Testis (tissue), 3 donors: ENCODE results near the gene SPATA6L. TPM values are rescaled to one million over a fixed set of nuclear protein-coding genes. Genes with fewer than 3 reads are reported as not detected.
A peak's percentile ranks its signal among the peaks of the same experiment; 100 is the strongest.

Source experiments
- DNase-seq: peaks from one replicate; pipeline ENCODE4 v3.0.0-alpha.2; 2019
- H3K27ac ChIP-seq, 2 donors: fragments of 200-600 bp; sonication (generic); one replicate each; pipeline ENCODE4 v1.5.1; 2019
- H3K27me3 ChIP-seq: fragments of 200-600 bp; sonication (generic); one replicate; pipeline ENCODE4 v1.5.1; 2019
- H3K36me3 ChIP-seq: fragments of 200-600 bp; sonication (generic); one replicate; pipeline ENCODE4 v1.5.1; 2017; ENCODE audit warnings: low read depth; ENCODE audit errors: missing control alignments
- H3K4me1 ChIP-seq: fragments of 200-600 bp; sonication (generic); one replicate; pipeline ENCODE4 v1.5.1; 2019
- H3K4me3 ChIP-seq, 2 donors: fragments of 200-600 bp; sonication (generic); one replicate each; pipeline ENCODE4 v1.5.1; 2017 to 2019
- H3K9me3 ChIP-seq: fragments of 200-600 bp; sonication (generic); one replicate; pipeline ENCODE4 v1.5.1; 2017
- CTCF ChIP-seq, 3 experiments: fragments of 450-650 bp in 2 of 3; fragments of 200-600 bp in 1 of 3; sonication (generic) in 1 of 3; IDR thresholded peaks; one replicate each; pipeline ENCODE4 v1.5.1; 2016 to 2019; ENCODE audit warnings: antibody characterized with exemption in 3 of 3, mild to moderate bottlenecking in 2 of 3, moderate library complexity in 1 of 3
- POLR2A ChIP-seq: fragments of 450-650 bp; IDR thresholded peaks from one replicate; pipeline ENCODE4 v1.6.1; 2017; ENCODE audit warnings: antibody characterized with exemption, mild to moderate bottlenecking, moderate library complexity
- WGBS, 2 donors: methylation state at CpG; one replicate each; pipeline ENCODE4 v1.1.5; 2018; 5-methylcytosine and 5-hydroxymethylcytosine counted together
- intact Hi-C: fragments of 100-400 bp; cut with DNase I; formaldehyde crosslinking; loops from one replicate; pipeline ENCODE4 v1.15.1; 2023; ENCODE audit warnings: low total_unique reads
- polyA plus RNA-seq: library from polyadenylated mRNA; stranded (reverse); fragments of 350-450 nt; fragmentation: Illumina TruSeq; extraction: RNeasy Lipid Tissue Mini Kit (QIAGEN cat#74804); gene quantifications from one replicate; pipeline ENCODE4 v1.2.3, GENCODE V29; 2014; ENCODE audit warnings: low read depth, low replicate concordance; ENCODE audit not compliant: insufficient read depth
- total RNA-seq, 2 donors: library from RNA; depleted of rRNA; stranded (reverse); fragments of >200 nt; gene quantifications; one replicate each; pipeline ENCODE4 v1.2.3, GENCODE V29; 2016

SPATA6L gene
- total and polyA plus RNA-seq, 3 donors from 2014 or later: 12.8 to 42.3 (median 27.5) TPM

DNA sequence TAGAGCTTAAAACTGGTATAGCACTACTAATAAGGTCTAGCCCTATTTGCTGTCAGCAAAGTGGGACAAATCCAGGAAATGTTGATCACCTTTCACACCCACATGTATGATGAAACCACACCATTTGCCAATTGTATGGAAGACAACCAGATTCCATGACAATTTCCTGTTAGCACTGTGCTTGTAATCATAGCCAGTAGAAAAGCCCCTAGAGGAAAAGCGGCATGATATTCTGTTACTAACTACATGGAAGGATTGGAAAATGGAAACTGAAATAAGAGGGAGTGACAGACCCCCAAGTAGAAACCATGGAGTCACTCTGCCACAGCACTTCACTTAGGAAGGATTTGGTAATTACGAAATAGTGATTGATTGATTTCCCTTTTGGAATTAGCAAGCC lies 923 bp downstream of the SPATA6L start:
- H3K27me3 ChIP-seq: no peaks in the 10 kb centered on the region
- WGBS, 2 donors: 64 to 74% methylated on average over 2 of the region's 2 CpGs
- no peak overlapping the region for H3K27ac ChIP-seq
- intact Hi-C loops: no loop called here
- H3K4me3 ChIP-seq: peak overlapping the region in 1 of 2 donors; percentile 50
- no peaks in the 10 kb centered on the region for H3K4me1 ChIP-seq
- no peaks in the 10 kb centered on the region for H3K9me3 ChIP-seq
- no peaks in the 10 kb centered on the region for H3K36me3 ChIP-seq
- no peak for TF ChIP-seq CTCF (IDR thresholded peaks at IDR 0.05)
- no peak for TF ChIP-seq POLR2A
- no peak for DNase-seq

- intact Hi-C loops: loop anchor here (5.0 kb wide), 1 partner anchor 78 kb away; the partner anchor contains the start of gene AK3
- DNase-seq: no peak
- H3K9me3 ChIP-seq: no peaks in the 10 kb centered on the region
- H3K27me3 ChIP-seq: no peaks in the 10 kb centered on the region
- no peak for TF ChIP-seq POLR2A
- no peak for TF ChIP-seq CTCF (IDR thresholded peaks at IDR 0.05)
- no peaks in the 10 kb centered on the region for H3K4me1 ChIP-seq
- WGBS, 2 donors: 81 to 95% methylated on average over 3 of the region's 3 CpGs
- no peak overlapping the region for H3K27ac ChIP-seq
- no peak overlapping the region for H3K4me3 ChIP-seq
- no peaks in the 10 kb centered on the region for H3K36me3 ChIP-seq
Observed at GRCh38 chr9:4663956-4664355, 2.3 kb downstream of the SPATA6L start.

- TF ChIP-seq CTCF (IDR thresholded peaks at IDR 0.05) (no peak), POLR2A (no peak)
- H3K27me3 ChIP-seq: no peaks in the 10 kb centered on the region
- no peak for DNase-seq
- H3K4me1 ChIP-seq: no peaks in the 10 kb centered on the region
- no peaks in the 10 kb centered on the region for H3K36me3 ChIP-seq
- peak overlapping the region; percentile 77 to 81 for H3K4me3 ChIP-seq
- WGBS, 2 donors: 48 to 63% methylated on average over 11 to 13 of the region's 13 CpGs
- no peaks in the 10 kb centered on the region for H3K9me3 ChIP-seq
- peak overlapping the region; percentile 69 to 84 for H3K27ac ChIP-seq
- intact Hi-C loops: loop anchor here (5.0 kb wide), 1 partner anchor 79 kb away; the partner anchor contains the start of gene AK3
Observed at GRCh38 chr9:4662989-4663792, 3.1 kb downstream of the SPATA6L start.

GRCh38 chr9:4662108-4662988 lies 3.9 kb downstream of the SPATA6L start, which contains the start of gene PLPP6:
TSS of gene PLPP6 (plus strand) at chr9:4662294. CDS start at chr9:4662376, 82 bp downstream.
- Histone ChIP-seq H3K9me3 (no peaks in the 10 kb centered on the region), H3K36me3 (no peaks in the 10 kb centered on the region), H3K4me1 (no peaks in the 10 kb centered on the region), H3K27me3 (no peaks in the 10 kb centered on the region), H3K4me3 (peak within 1 kb of the TSS; percentile 77 to 81), H3K27ac (peak within 1 kb of the TSS; percentile 69 to 84)
- TF ChIP-seq CTCF (IDR thresholded peaks at IDR 0.05) (peak; percentile 31 to 58 (median 47)), POLR2A (no peak)
- WGBS, 2 donors: 2% methylated on average over 16 to 67 of the region's 70 CpGs
- intact Hi-C loops: loop anchor here (5.0 kb wide), 1 partner anchor 80 kb away; the partner anchor contains the start of gene AK3
- DNase-seq: peak; percentile 91
